Fibroblast of skin of back (primary cell): ENCODE measurements around the gene DDX54. TPM values are rescaled to one million over a fixed set of nuclear protein-coding genes. Genes with fewer than 3 reads are reported as not detected.
A peak's percentile ranks its signal among the peaks of the same experiment; 100 is the strongest.

ENCODE experiments used
- DNase-seq: peaks from one replicate; pipeline ENCODE4 v3.0.0-alpha.2; 2013
- polyA plus RNA-seq, 2 experiments: library from polyadenylated mRNA; unstranded; fragments of 120-200 nt; gene quantifications; one replicate each; pipeline ENCODE4 v1.2.1, GENCODE V29; 2013; ENCODE audit not compliant: insufficient read length in 2 of 2

DDX54 gene, protein sequence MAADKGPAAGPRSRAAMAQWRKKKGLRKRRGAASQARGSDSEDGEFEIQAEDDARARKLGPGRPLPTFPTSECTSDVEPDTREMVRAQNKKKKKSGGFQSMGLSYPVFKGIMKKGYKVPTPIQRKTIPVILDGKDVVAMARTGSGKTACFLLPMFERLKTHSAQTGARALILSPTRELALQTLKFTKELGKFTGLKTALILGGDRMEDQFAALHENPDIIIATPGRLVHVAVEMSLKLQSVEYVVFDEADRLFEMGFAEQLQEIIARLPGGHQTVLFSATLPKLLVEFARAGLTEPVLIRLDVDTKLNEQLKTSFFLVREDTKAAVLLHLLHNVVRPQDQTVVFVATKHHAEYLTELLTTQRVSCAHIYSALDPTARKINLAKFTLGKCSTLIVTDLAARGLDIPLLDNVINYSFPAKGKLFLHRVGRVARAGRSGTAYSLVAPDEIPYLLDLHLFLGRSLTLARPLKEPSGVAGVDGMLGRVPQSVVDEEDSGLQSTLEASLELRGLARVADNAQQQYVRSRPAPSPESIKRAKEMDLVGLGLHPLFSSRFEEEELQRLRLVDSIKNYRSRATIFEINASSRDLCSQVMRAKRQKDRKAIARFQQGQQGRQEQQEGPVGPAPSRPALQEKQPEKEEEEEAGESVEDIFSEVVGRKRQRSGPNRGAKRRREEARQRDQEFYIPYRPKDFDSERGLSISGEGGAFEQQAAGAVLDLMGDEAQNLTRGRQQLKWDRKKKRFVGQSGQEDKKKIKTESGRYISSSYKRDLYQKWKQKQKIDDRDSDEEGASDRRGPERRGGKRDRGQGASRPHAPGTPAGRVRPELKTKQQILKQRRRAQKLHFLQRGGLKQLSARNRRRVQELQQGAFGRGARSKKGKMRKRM
- polyA plus RNA-seq (2013, experiment 1 of 2; ENCODE audit: insufficient read length): 84.4 TPM
- 48.9 TPM for polyA plus RNA-seq (2013, experiment 2 of 2; ENCODE audit: insufficient read length)

DNA sequence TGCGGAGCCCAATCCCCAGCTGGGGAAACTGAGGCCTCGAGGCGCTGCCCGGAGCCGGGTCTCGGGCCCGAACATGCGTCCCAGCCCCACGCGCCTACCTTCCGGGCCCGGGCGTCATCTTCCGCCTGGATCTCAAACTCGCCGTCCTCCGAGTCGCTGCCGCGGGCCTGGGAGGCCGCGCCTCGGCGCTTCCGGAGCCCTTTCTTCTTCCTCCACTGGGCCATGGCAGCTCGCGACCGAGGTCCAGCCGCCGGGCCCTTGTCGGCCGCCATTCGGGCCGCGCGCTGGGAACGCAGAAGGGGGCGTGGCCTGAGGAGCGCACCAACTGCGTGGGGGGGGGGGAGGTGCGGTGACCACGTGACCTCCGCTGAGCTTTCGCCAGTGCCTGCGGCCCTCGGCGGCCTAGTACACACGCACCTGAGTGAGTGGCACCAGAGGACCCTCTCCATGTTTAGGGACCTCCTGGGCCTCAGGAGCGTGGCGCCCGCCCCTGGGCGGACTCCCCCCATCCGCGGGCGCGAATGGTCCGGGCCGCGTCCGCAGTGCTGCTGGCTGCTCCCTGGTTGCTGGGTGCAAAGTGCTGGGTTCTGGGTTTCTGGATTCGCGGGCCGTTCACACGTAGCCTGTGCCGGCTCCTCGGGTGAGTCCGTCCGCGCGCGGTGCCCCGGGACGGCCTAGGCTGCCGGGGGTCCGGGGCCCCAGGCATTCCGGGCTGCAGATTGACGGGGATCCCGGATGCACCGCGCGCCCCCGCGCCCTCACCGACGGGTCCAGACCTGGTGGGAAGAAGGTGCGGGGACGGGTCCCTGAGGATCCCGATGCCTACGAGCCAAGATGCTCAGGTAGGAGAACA, at the start of gene DDX54, which contains the start of gene RITA1:
Gene DDX54 (minus strand): TSS at position 299 of the 853 bp plus-strand sequence. CDS start 27 bp downstream, at position 272.
Gene RITA1 (plus strand): TSS at position 542 of the 853 bp plus-strand sequence. CDS start 1,026 bp downstream, outside the sequence.
- DNase-seq: peak; percentile 68

DNA sequence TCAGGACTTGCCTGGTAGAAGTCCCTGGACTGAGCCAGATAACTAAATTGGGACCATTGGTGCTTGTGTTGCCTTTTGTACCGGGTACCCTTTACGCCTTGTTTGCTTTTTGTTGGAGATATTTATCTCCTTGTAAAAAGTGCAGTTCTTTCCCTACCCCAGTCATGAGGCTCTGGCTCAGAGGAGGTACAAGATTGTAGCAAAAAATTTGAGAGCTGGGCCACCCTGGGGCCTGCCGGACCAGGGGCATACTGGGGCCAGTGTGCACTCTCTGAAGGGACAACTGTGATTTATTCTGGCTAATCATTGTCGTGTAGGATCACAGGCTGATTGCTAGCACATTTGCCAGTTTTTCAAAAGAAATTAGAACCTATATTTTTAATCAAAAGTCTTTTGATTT, 49.2 kb upstream of the DDX54 start:
- no peak for DNase-seq

DNA sequence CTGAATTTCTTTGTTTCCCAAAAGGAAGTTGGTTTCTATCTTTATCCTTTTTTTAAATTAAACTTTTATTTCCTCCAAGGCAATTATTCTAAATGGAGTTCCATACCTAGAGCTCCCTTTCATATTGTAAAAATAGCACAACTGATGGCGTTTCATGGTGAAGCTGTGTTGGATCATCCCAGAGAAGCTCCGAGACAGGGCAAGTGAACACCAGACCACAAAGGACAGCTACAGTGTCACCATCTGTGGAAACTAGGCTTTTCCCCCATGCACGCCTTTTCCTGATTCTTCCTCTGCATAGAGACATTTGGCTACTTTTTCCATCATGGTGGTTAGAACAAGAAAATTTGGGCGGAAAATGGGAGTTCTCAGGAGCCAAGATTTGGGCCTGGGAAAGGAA, 48.7 kb upstream of the DDX54 start:
- DNase-seq: no peak

DNA sequence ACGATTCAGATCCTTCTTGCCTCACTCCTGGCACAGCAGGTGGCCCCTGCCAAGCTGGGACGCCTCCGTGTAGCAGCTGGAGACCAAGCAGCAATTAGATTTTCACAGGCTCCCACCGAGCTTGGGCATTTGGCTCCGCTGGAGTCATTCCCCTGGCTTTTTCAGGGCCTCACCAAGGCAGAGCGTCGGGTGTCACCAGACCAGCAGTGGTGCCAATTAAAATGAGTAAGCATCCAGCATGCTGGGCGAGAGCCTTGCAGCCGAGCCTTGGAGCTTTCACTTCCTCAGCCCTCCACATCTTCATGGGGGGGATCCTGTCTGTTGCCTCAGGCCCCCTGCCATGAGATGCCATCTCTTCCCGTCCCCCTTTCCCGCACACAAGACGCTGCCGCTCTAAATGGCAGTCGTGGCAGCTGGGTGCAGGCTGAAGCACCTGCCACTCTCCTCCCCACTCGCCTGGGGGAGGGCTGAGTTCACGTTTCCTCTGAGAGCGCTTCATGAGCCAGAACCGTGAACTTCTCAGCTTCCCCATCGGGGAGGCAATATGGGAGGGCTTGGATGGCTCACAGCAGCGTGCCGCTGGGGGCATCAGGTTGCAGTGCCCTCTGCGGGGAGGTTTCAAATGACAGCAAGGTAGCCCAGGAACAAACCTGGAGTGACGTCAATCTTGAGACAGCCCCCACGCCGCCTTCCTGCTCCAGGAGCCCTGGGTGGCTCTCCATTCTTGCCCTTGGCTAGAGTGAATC, 47.7 kb upstream of the DDX54 start:
- DNase-seq: peak; percentile 68

DNA sequence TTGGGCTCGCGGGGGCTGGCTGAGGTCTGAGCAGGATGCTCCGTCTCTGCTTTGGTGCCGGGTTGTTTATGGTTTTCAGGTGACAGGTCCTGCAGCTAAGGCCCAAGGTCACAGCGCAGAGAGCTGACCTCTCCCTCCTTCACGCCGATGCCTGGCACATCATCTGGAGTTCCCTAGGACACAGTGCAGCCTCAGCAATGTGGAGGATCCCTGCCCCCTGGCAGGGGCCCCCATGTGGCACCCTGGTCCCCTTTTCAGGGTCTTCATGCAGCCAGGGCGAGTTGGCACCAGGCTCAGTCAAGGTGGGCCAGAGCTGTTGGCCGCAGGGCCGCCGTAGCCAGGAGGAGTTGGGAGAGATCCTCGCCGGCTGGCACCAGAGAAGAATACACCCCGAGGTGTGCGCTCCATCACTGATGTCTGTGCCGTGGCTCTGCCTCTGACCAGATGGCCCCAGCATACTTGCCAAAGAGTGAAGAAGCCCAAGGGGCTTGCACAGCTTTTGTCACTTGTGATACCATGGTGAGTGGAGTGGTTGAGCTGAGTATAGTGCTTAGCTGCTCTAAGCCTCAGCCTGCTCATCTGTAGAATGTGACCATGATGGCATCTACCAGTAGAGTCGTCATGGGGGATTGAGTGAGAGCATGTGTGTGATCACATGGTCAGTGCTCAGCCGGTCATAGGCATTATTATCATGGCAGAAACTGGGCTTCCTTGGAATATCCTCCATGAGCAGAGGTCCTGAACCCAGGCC, 47.0 kb upstream of the DDX54 start:
- DNase-seq: no peak

DNA sequence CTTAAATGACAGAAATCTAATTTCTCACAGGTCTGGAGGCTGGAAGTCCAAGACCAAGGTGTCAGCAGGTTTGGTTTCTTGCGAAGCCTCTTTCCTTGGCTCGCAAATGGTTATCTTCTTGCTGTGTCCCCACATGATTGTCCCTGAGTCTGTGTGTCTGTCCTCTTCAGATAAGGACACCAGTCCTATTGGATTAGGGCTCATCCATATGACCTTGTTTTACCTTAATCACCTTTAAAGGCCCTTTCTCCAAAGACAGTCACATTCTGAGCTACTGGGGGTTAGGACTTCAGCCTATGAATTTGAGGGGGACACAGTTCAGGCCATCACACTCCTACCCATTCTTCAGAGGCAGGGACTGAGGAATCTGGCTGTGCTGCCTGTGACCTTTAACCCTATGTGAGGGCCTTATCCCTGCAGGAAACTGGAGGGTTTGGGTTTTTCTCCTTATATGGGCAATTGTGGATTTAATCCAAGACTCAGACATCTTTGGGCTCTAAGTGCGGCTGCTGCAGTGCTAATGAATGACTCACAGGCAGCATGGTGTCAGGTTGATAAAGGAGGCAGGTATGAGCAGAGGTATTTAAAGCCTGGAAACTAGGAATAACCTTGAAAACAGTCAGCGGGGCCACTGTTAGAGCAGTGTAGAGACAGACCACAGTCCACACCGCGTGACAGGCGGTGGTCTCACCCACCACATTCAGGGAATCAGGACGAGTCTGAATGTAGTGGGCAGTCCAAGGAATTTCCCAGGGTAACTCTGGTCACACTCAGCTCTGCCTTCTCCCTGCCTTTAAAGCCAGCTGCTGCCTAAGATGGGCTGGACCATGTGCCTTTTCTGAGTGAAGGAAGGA, 46.2 kb upstream of the DDX54 start:
- peak; percentile 73 for DNase-seq

DNA sequence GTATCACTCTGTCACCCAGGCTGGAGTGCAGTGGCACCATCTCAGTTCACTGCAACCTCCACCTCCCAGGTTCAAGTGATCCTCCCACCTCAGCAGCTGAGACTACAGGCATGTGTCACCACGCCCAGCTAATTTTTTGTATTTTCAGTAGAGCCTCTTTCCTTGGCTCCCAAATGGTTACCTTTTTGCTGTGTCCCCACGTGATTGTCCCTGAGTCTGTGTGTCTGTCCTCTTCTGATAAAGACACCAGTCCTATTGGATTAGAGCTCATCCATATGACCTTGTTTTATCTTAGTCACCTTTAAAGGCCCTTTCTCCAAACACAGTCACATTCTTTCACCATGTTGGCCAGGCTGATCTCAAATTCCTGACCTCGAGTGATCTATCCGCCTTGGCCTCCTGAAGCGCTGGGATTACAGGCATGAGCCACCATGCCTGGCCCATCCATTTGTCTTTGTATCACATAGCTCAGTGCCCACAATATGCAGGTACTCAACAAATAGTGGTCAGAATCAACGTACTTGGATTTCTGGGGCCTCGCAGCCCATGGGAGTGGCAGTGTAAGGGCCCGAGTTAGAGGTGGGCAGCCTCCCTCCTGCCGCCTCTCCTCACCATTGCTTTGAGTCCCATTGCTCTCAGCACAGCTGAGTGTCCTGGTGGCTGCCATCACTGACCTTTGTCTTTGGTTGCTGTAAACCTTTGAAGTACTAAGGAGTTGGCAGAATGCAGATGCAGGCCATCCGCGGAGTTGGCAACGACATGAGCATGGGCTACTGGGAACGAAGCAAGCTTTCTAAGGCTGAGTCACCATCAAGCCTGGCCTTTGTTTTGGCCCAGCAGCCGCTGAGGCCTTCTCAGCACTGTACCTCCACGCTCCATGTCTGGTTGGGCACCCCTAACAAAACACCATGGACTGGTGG, 45.3 kb upstream of the DDX54 start:
- DNase-seq: no peak

DNA sequence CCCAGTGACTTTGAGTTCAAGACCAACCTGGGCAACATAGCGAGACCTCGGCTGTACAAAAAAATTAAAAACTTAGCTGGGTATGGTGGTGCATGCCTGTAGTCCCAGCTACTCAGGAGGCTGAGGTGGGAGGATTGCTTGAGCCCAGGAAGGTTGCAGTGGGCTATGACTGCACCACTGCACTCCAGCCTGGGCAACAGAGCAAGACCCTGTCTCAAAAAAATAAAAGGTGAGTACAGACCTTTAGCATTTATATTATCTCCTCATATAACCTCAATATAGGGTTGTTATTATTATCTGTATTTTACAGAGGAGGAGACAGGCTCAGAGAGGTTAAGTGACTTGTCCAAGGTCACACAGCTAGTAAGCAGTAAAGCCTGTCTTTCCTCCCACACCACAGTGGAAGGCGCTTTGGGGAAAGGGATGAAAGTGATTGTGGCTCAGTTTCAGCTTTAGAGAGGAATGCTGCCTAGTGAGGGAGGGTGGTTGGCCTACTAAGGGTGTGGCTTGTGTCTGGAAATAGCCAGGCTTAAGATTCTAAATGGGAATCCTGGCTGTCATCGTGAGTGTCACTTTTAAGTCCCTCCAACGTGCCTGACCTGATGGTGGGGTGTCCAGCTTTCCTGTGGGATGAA, 43.2 kb upstream of the DDX54 start:
- peak; percentile 32 for DNase-seq

DNA sequence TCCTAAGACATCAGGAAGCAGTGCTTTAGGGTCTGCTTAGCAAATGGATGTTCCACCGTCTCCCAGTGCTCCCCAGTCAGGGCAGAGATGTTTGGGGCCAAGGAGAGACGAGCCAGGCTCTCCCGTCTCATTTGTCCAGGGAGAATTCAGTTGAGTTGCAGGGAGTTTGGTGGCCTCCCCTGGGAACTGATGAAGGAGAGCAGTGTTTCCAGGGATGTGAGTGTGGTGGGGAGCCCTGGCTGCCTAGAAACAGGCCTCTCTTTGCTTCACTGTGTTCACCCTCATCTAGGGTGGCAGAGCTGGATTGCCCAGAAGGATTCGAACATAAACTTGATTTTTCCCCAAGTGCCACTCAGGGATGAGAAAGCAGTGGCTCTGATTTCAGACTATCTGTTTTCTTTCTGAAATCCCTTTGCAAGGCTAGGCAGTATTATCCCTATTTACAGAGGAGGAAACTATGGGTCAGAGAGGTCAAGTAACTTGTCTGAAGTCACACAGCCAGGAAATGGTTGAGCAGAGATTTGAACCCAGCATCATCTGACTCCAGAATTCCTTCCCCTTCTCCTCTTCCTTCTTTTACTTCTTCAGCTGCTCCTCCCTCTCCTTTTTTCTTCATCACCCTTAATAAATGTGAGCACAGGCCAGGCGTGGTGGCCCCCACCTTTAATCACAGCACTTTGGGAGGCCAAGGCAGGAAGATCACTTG, 42.6 kb upstream of the DDX54 start:
- DNase-seq: no peak

DNA sequence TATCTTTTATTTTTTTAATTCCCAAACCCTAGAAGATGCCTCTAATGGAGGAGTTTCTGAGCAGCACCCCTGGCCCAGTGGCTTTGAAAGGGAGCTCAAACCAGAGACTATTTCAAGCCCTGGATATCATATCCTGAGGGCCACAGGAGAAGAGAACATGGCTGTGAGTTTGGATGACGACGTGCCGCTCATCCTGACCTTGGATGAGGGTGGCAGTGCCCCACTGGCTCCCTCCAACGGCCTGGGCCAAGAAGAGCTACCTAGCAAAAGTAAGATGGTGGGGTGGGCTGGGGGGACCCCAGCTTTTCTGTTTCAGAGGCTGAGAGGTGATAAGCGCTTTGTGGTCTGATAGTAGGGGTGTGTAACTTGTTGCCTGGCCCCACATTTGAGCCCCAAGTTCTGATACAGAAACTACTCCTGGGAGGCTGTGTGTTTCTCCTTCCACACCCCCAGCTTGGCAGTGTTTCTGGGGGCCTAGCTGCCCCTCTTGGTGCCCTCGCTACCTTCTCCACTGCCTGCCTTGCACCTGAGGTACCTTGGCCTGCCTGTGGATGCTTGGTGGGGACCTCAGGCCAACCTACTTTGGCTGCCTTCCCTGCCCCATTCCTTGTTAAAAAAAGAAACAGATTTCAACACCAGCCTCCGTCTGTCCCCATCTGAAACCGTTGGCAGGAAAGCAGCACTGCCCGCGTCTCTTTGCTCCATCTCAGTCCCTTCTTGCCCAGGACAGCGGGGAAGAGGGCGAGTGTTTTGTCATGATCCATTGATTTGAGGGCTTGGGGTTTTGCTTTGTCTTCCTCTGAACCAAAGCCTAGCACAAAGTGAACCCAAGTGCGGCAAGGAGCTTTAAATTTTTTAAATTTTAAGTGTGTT, 41.7 kb upstream of the DDX54 start:
- DNase-seq: no peak

DNA sequence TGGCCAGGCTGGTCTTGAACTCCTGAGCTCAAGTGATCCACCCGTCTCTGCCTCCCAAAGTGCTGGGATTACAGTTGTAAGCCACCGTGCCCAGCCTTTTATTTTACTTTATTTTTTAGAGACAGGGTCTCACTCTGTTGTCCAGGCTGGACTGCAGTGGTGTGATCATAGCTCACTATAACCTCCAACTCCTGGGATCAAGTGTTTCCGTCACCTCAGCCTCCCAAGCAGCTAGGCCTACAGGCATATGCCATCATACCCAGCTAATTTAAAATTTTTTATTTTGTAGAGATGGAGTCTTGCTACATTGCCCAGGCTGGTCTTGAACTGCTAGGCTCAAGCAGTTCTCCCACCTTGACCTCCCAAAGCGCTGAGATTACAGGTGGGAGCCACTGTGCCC, 39.7 kb upstream of the DDX54 start:
- no peak for DNase-seq

DNA sequence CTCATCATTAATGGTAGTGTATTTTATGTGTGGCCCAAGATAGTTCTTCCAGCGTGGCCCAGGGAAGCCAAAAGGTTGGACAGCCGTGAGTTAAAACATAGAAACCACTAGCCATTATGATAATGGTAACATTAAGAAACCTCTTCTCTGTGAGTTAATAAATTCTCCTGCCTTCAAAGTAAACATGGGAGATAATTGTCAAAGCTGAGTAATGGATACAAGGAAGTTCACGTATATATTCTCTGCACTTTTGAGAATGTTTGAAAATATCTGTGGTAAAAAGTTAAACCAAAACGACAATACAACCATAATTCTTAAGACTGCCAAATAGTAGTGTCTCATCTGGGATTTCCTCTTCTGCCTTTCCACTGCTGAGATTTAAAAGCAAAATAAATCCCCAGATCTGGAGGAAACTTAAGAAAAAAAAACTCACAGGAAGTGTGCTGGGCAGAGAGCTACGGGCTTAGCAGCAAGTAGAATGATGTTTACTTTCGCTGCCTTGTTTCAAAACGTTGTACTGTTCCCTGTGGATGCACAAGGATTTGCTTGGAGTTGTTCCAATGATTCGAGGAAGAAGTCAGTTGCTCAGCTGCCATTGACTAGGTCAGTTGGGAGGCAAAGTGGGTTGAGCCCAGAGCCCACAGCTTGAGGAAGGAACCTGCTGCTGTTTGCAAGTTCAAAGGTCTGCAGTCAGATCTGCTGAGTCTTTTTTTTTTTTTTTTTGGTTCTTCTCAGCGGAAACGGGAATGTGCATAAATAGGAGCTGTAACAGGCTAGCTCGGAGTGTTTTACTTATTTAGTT, 37.7 kb upstream of the DDX54 start:
- DNase-seq: peak; percentile 87

DNA sequence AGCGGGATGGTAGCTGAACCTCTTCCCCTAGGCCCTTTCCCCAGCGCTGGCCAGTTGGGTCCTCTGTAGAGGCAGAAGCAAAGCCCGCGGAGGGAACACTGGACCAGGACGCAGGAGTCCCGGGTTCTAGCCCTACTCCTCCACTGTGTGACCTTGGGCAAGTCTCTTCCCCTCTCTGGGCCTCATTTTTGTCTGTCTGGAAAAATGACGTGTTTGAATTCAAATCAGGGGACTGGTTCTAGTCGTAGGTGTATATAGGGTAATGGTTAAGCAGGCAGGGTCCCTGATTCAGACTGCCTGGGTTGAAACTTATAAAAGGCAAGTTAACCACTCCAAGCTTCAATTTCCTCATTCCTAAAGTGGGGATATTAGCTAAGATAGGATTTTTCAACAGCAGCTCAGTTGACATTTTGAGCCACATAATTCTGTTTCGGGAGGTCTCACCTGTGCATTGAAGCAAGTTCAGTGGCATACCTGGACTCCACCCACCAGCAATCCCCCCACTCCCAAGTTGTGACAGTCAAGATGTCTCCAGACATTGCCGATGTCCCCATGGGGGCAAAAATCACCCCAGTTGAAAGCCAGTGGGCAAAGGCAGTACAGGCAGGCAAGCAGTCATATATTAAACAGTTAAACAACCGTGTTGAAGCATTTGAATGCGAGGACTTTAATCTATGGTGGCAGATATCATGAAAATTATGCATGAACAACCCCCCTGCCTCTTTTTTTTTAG, 36.9 kb upstream of the DDX54 start:
- no peak for DNase-seq

DNA sequence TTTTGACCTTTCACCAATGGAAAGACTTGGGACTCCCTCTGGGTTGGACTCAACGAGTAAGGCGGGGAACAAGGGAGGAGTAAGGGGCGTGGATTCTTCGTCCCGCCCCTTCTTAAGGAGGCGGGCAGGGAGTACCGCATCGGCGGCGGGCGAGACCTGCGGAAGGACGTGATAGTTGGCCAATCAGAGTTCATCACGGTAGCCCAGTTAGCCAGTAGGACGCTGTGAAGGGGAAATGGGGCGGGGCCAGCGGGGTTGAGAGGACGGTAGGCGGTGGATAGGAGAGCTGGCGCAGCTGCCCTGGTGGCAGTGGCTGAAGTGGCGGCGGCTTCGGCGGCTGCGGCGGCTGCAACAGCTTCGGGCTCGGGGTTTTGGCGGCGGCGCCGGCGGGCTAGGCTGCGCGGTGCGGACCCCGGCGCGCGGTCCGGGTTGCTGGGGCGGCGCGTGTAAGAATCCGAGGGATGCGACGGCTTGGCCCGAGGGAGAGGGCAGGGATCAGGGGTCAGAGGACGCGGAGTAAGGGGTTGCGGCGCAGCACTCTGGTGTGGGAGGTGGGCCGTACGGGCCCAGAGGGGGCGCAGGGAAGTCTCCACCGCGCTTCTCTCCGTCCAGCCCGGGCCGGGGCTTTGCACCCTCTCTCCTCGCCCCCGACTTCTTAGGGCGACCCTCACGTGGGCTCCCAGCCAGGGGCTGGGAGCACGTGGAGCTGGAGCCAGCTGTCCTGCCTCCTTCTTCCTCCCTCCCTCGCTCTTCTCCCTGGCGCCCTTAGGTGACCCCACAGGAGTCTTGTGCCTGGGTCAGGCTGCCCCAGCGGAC, 36.1 kb upstream of the DDX54 start, which contains the start of gene TPCN1:
Gene TPCN1 (plus strand): TSS at position 284 of the 816 bp plus-strand sequence. CDS start 5,389 bp downstream, outside the sequence.
- DNase-seq: peak; percentile 100
